Progenitor cell of endocrine pancreas (in vitro differentiated cells): Measurements from ENCODE around the gene ECHS1. TPM values are rescaled to one million over a fixed set of nuclear protein-coding genes. Genes with fewer than 3 reads are reported as not detected.

ENCODE experiments used
- DNase-seq: peaks from one replicate; pipeline ENCODE4 v3.0.0; 2021; ENCODE audit warnings: low spot score; ENCODE audit not compliant: unreplicated experiment
- H3K27ac Mint-ChIP-seq: 2 replicates; pipeline ENCODE4 v1.8.0; 2021; ENCODE audit warnings: mild to moderate bottlenecking, moderate library complexity, mixed read lengths
- H3K27me3 Mint-ChIP-seq: 2 replicates; pipeline ENCODE4 v1.8.0; 2021; ENCODE audit warnings: mixed read lengths
- H3K36me3 Mint-ChIP-seq: 2 replicates; pipeline ENCODE4 v1.8.0; 2022; ENCODE audit warnings: mixed read lengths; ENCODE audit not compliant: insufficient read depth
- H3K4me1 Mint-ChIP-seq: 2 replicates; pipeline ENCODE4 v1.8.0; 2021; ENCODE audit warnings: low read depth, mixed read lengths
- H3K4me3 Mint-ChIP-seq: 2 replicates; pipeline ENCODE4 v1.8.0; 2021; ENCODE audit warnings: low read depth, mild to moderate bottlenecking, moderate library complexity, mixed read lengths
- H3K9me3 Mint-ChIP-seq: 2 replicates; pipeline ENCODE4 v1.8.0; 2021; ENCODE audit warnings: low read depth, mixed read lengths
- long read RNA-seq: library from polyadenylated mRNA; unstranded; transcript quantifications from one replicate; pipeline ENCODE4 v2.0.0, GENCODE V29; 2020
- total RNA-seq: library from RNA; stranded (reverse); gene quantifications from 2 replicates; pipeline ENCODE4 v1.2.1, GENCODE V29; 2021
- TF ChIP-seq, protein P1 (sequence below): fragments of 200-600 bp; sonication (generic); IDR thresholded peaks from one replicate; pipeline ENCODE4 v1.5.0; 2021; ENCODE audit warnings: antibody characterized with exemption, mild to moderate bottlenecking; ENCODE audit not compliant: unreplicated experiment

Gene ECHS1
- 89.7 and 91.4 TPM in 2 replicates for total RNA-seq
- long read RNA-seq, transcript ECHS1-201 (8 exons, 1,617 nt) = major isoform, 392 of 410 reads
- long read RNA-seq, partial matches to known transcripts = 3 of 410 reads
- long read RNA-seq, other reads (novel, unspliced or antisense) = 15 of 410 reads

DNA sequence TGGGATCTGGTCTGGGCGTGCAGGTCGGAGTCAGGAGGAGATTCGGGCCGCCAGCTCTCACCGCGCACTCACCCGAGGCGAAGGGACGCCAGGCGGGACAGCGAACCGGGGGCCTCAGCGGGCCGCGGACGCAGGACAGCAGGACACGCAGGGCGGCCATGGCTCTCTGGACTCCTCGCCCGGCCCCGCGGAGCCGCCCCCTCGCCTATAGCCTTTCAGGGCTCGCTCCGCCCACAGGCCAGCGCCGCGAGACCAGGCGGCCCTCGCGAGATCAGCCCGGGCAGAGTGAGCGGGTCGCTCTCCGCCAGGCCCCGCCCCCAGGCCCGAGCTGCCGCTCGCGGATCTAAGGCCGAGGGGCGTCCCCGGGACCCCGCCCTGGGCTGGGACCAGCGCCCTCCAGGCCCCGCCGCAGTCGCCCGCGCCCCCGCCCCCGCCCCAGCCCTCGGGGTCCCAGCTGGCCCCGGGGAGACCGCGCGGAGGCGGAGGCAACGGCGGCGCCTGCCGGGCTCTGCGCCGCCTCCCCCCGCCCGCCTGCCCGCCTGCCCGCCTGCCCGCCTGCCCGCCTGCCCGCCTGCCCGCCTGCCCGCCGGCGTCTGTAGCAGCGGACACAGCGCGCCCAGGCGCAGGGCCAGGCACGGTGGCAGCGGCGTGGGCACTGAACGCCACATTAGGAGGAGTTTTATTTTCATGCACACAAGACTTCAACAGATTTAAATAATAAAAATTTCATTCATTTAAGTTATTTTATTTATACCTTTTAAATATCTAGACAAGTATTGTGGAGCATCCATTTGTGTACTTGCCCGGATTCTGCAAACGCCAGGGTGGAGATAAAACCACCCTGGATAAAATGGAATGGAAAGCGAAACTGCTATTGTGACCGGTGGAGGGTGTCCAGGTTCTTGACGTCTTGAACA, at the start of gene ECHS1:
TSS of gene ECHS1 (minus strand) at position 181 of the 917 bp plus-strand sequence. CDS start at position 160, 21 bp downstream.
- Mint-ChIP-seq H3K27me3 (peaks cover 33% of the 10 kb centered on the region), H3K4me1 (peaks cover 7% of the 10 kb centered on the region), H3K9me3 (no peaks in the 10 kb centered on the region), H3K36me3 (peaks cover 2% of the 10 kb centered on the region), H3K4me3 (peak within 1 kb of the TSS; percentile 90), H3K27ac (peak within 1 kb of the TSS; percentile 95)
- DNase-seq = peak; percentile 98
- TF ChIP-seq, protein P1, sequence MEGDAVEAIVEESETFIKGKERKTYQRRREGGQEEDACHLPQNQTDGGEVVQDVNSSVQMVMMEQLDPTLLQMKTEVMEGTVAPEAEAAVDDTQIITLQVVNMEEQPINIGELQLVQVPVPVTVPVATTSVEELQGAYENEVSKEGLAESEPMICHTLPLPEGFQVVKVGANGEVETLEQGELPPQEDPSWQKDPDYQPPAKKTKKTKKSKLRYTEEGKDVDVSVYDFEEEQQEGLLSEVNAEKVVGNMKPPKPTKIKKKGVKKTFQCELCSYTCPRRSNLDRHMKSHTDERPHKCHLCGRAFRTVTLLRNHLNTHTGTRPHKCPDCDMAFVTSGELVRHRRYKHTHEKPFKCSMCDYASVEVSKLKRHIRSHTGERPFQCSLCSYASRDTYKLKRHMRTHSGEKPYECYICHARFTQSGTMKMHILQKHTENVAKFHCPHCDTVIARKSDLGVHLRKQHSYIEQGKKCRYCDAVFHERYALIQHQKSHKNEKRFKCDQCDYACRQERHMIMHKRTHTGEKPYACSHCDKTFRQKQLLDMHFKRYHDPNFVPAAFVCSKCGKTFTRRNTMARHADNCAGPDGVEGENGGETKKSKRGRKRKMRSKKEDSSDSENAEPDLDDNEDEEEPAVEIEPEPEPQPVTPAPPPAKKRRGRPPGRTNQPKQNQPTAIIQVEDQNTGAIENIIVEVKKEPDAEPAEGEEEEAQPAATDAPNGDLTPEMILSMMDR = no peak

DNA sequence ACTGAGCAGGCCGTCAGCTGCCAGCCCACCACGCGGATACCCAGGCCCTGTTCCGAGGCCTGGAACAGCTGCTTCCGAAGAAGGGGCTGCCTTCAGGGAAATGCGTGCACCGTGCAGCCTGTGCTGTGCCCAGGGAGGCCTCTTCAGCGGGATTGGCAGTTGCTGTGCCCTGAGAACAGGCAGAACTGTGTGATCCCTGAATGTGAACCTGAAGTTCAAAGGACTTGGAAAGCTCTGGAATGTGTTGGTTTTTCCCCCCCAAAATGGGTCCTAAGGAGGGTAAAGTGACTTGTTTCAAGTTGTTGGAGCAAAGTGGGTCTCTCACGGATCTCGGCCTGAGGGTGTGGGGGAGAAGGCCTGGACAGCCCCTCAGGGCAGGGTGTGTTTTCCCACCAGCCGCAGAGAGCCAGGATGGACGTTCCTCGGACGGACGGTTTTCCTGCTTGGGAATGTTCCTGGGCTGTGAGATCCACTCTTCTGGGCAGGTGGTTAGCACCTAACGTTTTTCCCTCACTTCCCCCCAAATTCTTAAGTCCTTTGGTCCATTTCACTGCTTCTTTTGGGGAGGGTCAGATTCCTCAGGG, 49.2 kb upstream of the ECHS1 start:
- H3K9me3 Mint-ChIP-seq = no peaks in the 10 kb centered on the region
- H3K27me3 Mint-ChIP-seq = peaks cover 8% of the 10 kb centered on the region
- no peak overlapping the region for H3K4me3 Mint-ChIP-seq
- no peak for DNase-seq
- H3K36me3 Mint-ChIP-seq = peaks cover 6% of the 10 kb centered on the region
- H3K4me1 Mint-ChIP-seq = no peaks in the 10 kb centered on the region
- peak overlapping the region; percentile 52 for H3K27ac Mint-ChIP-seq
- TF ChIP-seq, protein P1 = no peak

DNA sequence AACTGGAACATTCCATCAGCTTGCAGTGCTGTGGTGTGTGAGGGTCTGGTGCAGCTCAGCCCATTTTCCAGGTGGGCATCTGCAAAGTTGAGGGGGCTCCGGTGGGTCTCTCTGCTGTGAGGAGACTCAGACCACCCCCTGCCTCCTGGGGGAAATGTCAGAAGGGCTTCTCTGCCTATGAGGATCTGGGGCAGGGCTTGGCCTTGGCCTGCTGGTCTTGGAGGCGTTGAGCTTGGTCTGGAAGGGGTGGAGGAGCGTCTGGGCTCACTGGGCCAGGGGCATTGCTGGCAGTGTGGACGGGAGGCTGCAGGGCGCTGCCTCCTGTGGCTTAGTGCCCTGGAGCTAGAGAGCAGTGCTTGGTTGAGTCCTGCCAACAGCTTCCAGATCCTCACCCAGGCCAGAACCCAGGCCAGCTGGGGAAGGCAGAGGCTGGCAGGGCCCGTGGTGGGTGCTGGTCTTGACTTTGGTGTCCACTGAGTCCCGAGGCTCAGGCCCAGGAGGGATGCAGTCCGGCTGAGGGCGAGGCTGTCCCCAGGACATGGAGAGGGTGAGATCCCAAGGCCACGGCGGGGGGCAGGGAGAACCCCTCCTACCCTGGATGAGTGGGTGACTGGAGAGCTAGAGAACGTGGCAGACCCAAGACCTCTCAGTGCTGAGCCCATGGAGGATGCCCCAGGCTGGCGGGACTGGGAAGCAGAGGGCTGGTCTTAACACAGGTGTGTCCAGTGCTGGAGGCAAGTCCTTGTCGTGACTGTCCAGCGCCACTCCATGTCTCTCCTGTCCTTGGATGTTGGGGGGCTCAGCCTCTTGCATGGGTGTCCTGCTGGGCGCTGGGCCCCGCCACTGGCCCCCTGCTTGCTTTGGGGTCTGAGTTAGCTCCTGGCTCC, 48.4 kb upstream of the ECHS1 start:
- H3K4me1 Mint-ChIP-seq = no peaks in the 10 kb centered on the region
- H3K27me3 Mint-ChIP-seq = peaks cover 8% of the 10 kb centered on the region
- H3K36me3 Mint-ChIP-seq = peaks cover 6% of the 10 kb centered on the region
- no peak overlapping the region for H3K27ac Mint-ChIP-seq
- TF ChIP-seq, protein P1 = no peak
- no peaks in the 10 kb centered on the region for H3K9me3 Mint-ChIP-seq
- DNase-seq = no peak
- H3K4me3 Mint-ChIP-seq = no peak overlapping the region

DNA sequence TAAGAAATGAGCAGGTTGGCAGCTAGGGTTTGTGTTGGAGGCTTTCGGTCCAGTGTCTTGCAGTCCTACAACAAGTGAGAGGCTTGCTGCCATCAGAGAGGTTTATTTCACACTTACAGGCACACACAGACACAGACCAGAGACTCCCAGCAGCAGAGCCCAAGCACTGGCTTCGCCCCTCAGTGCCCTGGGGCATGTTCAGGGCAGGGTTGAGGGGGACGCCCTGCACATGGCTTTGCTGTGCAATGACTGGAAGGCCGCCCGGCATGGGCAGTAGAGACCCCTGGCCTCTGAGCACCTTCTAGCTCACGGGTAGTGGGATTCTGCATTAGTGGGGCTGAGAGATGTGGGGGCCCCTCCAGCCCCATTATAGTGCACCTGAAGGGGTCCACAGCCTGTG, 47.4 kb upstream of the ECHS1 start:
- Mint-ChIP-seq H3K9me3 (peaks cover 6% of the 10 kb centered on the region), H3K4me1 (no peaks in the 10 kb centered on the region), H3K4me3 (no peak overlapping the region), H3K27ac (no peak overlapping the region), H3K27me3 (peaks cover 8% of the 10 kb centered on the region), H3K36me3 (peaks cover 11% of the 10 kb centered on the region)
- no peak for DNase-seq
- TF ChIP-seq, protein P1 = no peak
